Breast epithelium (tissue), 3 donors: Measurements from ENCODE around the gene OR52J3.

Experiments used
- CTCF ChIP-seq, 3 donors: fragments of 450-650 bp; IDR thresholded peaks; one replicate each; pipeline ENCODE4 v1.5.1; 2016 to 2017; ENCODE audit warnings: antibody characterized with exemption in 3 of 3, mild to moderate bottlenecking in 3 of 3, moderate library complexity in 3 of 3
- POLR2A ChIP-seq: fragments of 450-650 bp; IDR thresholded peaks from one replicate; pipeline ENCODE4 v1.6.1; 2016; ENCODE audit warnings: antibody characterized with exemption, mild to moderate bottlenecking, moderate library complexity
- POLR2AphosphoS5 ChIP-seq, 3 donors: sonication (generic); formaldehyde crosslinking; IDR thresholded peaks; one replicate each; pipeline ENCODE4 v1.6.1; 2017; ENCODE audit warnings: antibody characterized with exemption in 3 of 3

GRCh38 chr11:5021996-5022395 is 24.3 kb upstream of the OR52J3 start:
- TF ChIP-seq POLR2A (no peak), CTCF (IDR thresholded peaks at IDR 0.05) (no peak), POLR2AphosphoS5 (IDR thresholded peaks at IDR 0.05) (no peak)
